Right ventricle myocardium inferior (tissue), 1 donor: Measurements from ENCODE around the gene FBXO10. TPM values are rescaled to one million over a fixed set of nuclear protein-coding genes. Genes with fewer than 3 reads are reported as not detected.
"Not testable (repeated sequence)": the region's sequence is repeated elsewhere in the genome, so short reads cannot be mapped to it uniquely, and the experiment has no call there.

Source experiments
- ATAC-seq: fragments of 200-7000 bp; cut with Tn5 transposase; one replicate; pipeline ENCODE4 v1.9.1; 2020; ENCODE audit warnings: mild to moderate bottlenecking, moderate library complexity
- DNase-seq: peaks from one replicate; pipeline ENCODE4 v3.0.0; 2021; ENCODE audit errors: missing footprints
- intact Hi-C: fragments of 100-400 bp; cut with DNase I; formaldehyde crosslinking; loops from one replicate; pipeline ENCODE4 v1.11.0; 2022
- total RNA-seq: library from RNA; stranded (reverse); fragmentation: NEBNext Ultra II Directional; extraction: Animal tissue kit (Norgen Biotek cat#: 25700); gene quantifications from one replicate; pipeline ENCODE4 v1.2.1, GENCODE V29; 2021
- donor health status: DM: no; HTN: yes; CAD: no; lungs with severe emphysema.

The FBXO10 gene
- total RNA-seq, 1 donor from 2014 or later, result 8.4 TPM

- DNase-seq, result no peak
- intact Hi-C loops, result loop anchor here (5.0 kb wide), 1 partner anchor 46 kb away; the partner anchor contains the start of gene GRHPR
- ATAC-seq, result no peak
Observed at GRCh38 chr9:37468620-37469019, 107.6 kb downstream of the FBXO10 start.

DNA sequence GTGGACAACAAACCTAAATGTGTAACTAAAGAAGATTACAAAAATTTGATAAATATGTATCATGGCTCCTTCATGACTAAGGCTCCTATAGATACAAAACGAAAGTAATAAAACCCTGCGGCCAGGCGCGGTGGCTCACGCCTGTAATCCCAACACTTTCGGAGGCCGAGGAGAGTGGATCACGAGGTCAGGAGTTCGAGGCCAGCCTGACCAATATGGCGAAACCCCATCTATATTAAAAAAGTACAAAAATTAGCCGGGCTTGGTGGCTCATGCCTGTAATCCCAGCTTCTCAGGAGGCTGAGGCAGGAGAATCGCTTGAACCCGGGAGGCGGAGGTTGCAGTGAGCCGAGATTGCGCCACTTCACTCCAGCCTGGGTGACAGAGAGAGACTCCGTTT lies 108.7 kb downstream of the FBXO10 start:
- DNase-seq, ATAC-seq: not testable (repeated sequence)
- intact Hi-C loops, result loop anchor here (2.0 to 5.0 kb wide), 2 partner anchors 17 to 45 kb away; partner anchors contain the start of genes GRHPR and POLR1E

GRCh38 chr9:37466037-37466709 lies 110.0 kb downstream of the FBXO10 start:
- DNase-seq, result peak; percentile 85
- peak; percentile 24 for ATAC-seq
- intact Hi-C loops, result loop anchor here (2.0 to 5.0 kb wide), 2 partner anchors 19 to 44 kb away; partner anchors contain the start of genes GRHPR and POLR1E

GRCh38 chr9:37465249-37466036 lies 110.7 kb downstream of the FBXO10 start, which contains the start of gene ZBTB5:
TSS of gene ZBTB5 (minus strand) at chr9:37465450. CDS start at chr9:37442551, 22,899 bp downstream.
- DNase-seq (peak; percentile 99), ATAC-seq (peak; percentile 95)
- intact Hi-C loops, result loop anchor here (2.0 to 5.0 kb wide), 2 partner anchors 19 to 43 kb away; partner anchors contain the start of genes GRHPR and POLR1E

GRCh38 chr9:37464426-37465248 lies 111.5 kb downstream of the FBXO10 start:
- ATAC-seq (peak; percentile 41), DNase-seq (peak; percentile 86)
- intact Hi-C loops, result loop anchor here (5.0 kb wide), 1 partner anchor 42 kb away; the partner anchor contains the start of gene GRHPR

GRCh38 chr9:37464006-37464405 lies 112.2 kb downstream of the FBXO10 start:
- ATAC-seq (no peak), DNase-seq (no peak)
- intact Hi-C loops, result no loop called here

Other genes starting within 250 kb of the FBXO10 start
- 111 TPM for gene GRHPR, start 153.7 kb downstream of the FBXO10 start, total RNA-seq
- 5.1 TPM for gene ZBTB5, start 110.9 kb downstream of the FBXO10 start, total RNA-seq
- gene POLR1E, start 90.4 kb downstream of the FBXO10 start, total RNA-seq, result 10.5 TPM
- 62.3 TPM for gene TOMM5, start 16.2 kb upstream of the FBXO10 start, total RNA-seq
- gene FRMPD1, start 74.6 kb upstream of the FBXO10 start, total RNA-seq, result 1.9 TPM
- 3.2 TPM for gene TRMT10B, start 177.4 kb upstream of the FBXO10 start, total RNA-seq
- 17.0 TPM for gene EXOSC3, start 208.7 kb upstream of the FBXO10 start, total RNA-seq
- gene DCAF10, start 224.4 kb upstream of the FBXO10 start, total RNA-seq, result 22.3 TPM